Adrenal gland (tissue), 12 donors: ENCODE results near the gene JADE3. TPM values are rescaled to one million over a fixed set of nuclear protein-coding genes. Genes with fewer than 3 reads are reported as not detected.
A peak's percentile ranks its signal among the peaks of the same experiment; 100 is the strongest.

Experiments
- DNase-seq, 7 donors: peaks; one replicate each; pipeline ENCODE4 v3.0.0-alpha.2; 2019 to 2020
- H3K27ac ChIP-seq, 5 donors: fragments of 200-600 bp; sonication (generic) in 4 of 5; 1 replicate in 3 of 5; 2 replicates in 2 of 5; pipeline versions ENCODE4 v1.5.1 to v1.8.0; 2016 to 2020; ENCODE audit warnings: mild to moderate bottlenecking in 1 of 5
- H3K27me3 ChIP-seq: fragments of 200-600 bp; 2 replicates; pipeline ENCODE4 v1.8.0; 2021
- H3K36me3 ChIP-seq, 2 donors: fragments of 200-600 bp; replicated peaks in 1 of 2; 1 replicate in 1 of 2; 2 replicates in 1 of 2; pipeline versions ENCODE4 v1.5.1 to v1.8.0; 2018 to 2022
- H3K4me1 ChIP-seq, 2 donors: fragments of 200-600 bp; replicated peaks in 1 of 2; 1 replicate in 1 of 2; 2 replicates in 1 of 2; pipeline versions ENCODE4 v1.5.1 to v1.8.0; 2018 to 2021
- H3K4me3 ChIP-seq, 4 donors: fragments of 200-600 bp; sonication (generic) in 3 of 4; one replicate each; pipeline ENCODE4 v1.5.1; 2016 to 2018
- H3K9me3 ChIP-seq, 3 donors: fragments of 200-600 bp; sonication (generic) in 1 of 3; replicated peaks in 1 of 3; 1 replicate in 2 of 3; 2 replicates in 1 of 3; pipeline versions ENCODE4 v1.5.1 to v1.8.0; 2016 to 2021
- CTCF ChIP-seq, 6 experiments: fragments of 450-650 bp in 4 of 6; fragments of 200-600 bp in 2 of 6; sonication (generic) in 1 of 6; IDR thresholded peaks; 1 replicate in 5 of 6; 2 replicates in 1 of 6; pipeline versions ENCODE4 v1.5.1 to v1.8.0; 2016 to 2021; ENCODE audit warnings: antibody characterized with exemption in 6 of 6, mild to moderate bottlenecking in 2 of 6, moderate library complexity in 1 of 6
- POLR2A ChIP-seq, 2 donors: fragments of 450-650 bp; IDR thresholded peaks; one replicate each; pipeline ENCODE4 v1.6.1; 2017; ENCODE audit warnings: antibody characterized with exemption in 2 of 2, mild to moderate bottlenecking in 2 of 2, moderate library complexity in 1 of 2
- WGBS, 4 donors: extraction: QIAGEN DNeasy Blood & Tissue Kit in 2 of 4; methylation state at CpG; one replicate each; pipeline versions ENCODE4 v1.1.5 to v1.1.7; 2013 to 2017; 5-methylcytosine and 5-hydroxymethylcytosine counted together
- intact Hi-C, 2 donors: fragments of 100-400 bp; cut with DNase I; formaldehyde crosslinking; loops; one replicate each; pipeline versions ENCODE4 v1.14.1 to v1.15.0; 2022 to 2023
- polyA plus RNA-seq, 3 donors: library from polyadenylated mRNA; stranded (reverse); fragments of 200-250 nt in 2 of 3; fragments of 350-450 nt in 1 of 3; fragmentation: Illumina TruSeq in 1 of 3; extraction: RNeasy Lipid Tissue Mini Kit (QIAGEN cat#74804) in 1 of 3; gene quantifications; one replicate each; pipeline ENCODE4 v1.2.3, GENCODE V29; 2013 to 2014
- total RNA-seq, 9 donors: library from RNA; depleted of rRNA in 4 of 9; stranded (reverse); fragments of >200 nt in 4 of 9; fragments of 120-200 nt in 1 of 9; fragmentation: NEBNext Ultra II Directional in 1 of 9; extraction: Animal tissue kit (Norgen Biotek cat#: 25700) in 1 of 9; gene quantifications; one replicate each; pipeline versions ENCODE4 v1.1.0 to v1.2.4, GENCODE V29; 2013 to 2023
- donor health status: healthy with polysubstance abuse.
- donor health status: Bipolar disorder and iron deficiency.
- donor health status: DM: yes; HTN: yes; CAD: no.
- donor health status: DM: no; HTN: no; CAD: no.
- donor health status: DM: no; HTN: no; CAD: no.
- donor health status: DM: yes; HTN: yes; CAD: no.

Gene JADE3
- total and polyA plus RNA-seq, 12 donors, result 2.8 to 39.5 (median 19.0) TPM

GRCh38 chrX:46978341-46979291, 66.4 kb downstream of the JADE3 start:
- Histone ChIP-seq H3K27me3 (no peaks in the 10 kb centered on the region), H3K9me3 (no peaks in the 10 kb centered on the region), H3K4me1 (peaks cover 4 to 8% of the 10 kb centered on the region in 2 donors), H3K27ac (peak overlapping the region in 4 of 5 donors; percentile 4 to 54 (median 26)), H3K4me3 (no peak overlapping the region), H3K36me3 (no peaks in the 10 kb centered on the region)
- intact Hi-C loops, result no loop called here
- peak; percentile 62 to 88 (median 72) for DNase-seq
- peak; percentile 58 to 65 (median 61) for TF ChIP-seq CTCF (IDR thresholded peaks at IDR 0.05)
- no peak for TF ChIP-seq POLR2A (IDR thresholded peaks at IDR 0.05)
- WGBS, 4 donors, result 65 to 77% (median 71%) methylated on average over 8 of the region's 8 CpGs

GRCh38 chrX:46984705-46985104, 72.5 kb downstream of the JADE3 start:
- no peaks in the 10 kb centered on the region for H3K9me3 ChIP-seq
- no peak overlapping the region for H3K27ac ChIP-seq
- WGBS, 4 donors, result 54 to 79% (median 61%) methylated on average over 3 of the region's 3 CpGs
- H3K4me3 ChIP-seq, result no peak overlapping the region
- TF ChIP-seq CTCF (IDR thresholded peaks at IDR 0.05), result no peak
- TF ChIP-seq POLR2A (IDR thresholded peaks at IDR 0.05), result no peak
- H3K27me3 ChIP-seq, result no peaks in the 10 kb centered on the region
- DNase-seq, result no peak
- intact Hi-C loops, result loop anchor here in 1 of 2 donors (10.0 kb wide), 1 partner anchor 70 kb away; the partner anchor contains the start of gene JADE3
- no peaks in the 10 kb centered on the region for H3K36me3 ChIP-seq
- H3K4me1 ChIP-seq, result no peaks in the 10 kb centered on the region

- TF ChIP-seq POLR2A (IDR thresholded peaks at IDR 0.05) (no peak), CTCF (IDR thresholded peaks at IDR 0.05) (no peak)
- intact Hi-C loops, result loop anchor here in 1 of 2 donors (10.0 kb wide), 1 partner anchor 75 kb away; the partner anchor contains the start of gene JADE3
- H3K36me3 ChIP-seq, result no peaks in the 10 kb centered on the region
- no peak overlapping the region for H3K27ac ChIP-seq
- no peaks in the 10 kb centered on the region for H3K9me3 ChIP-seq
- H3K4me3 ChIP-seq, result no peak overlapping the region
- H3K27me3 ChIP-seq, result peaks cover 3% of the 10 kb centered on the region
- no peak for DNase-seq
- H3K4me1 ChIP-seq, result peaks cover 0 to 9% of the 10 kb centered on the region in 2 donors
These were observed 77.3 kb downstream of the JADE3 start for GRCh38 chrX:46989548-46989947.

- no peaks in the 10 kb centered on the region for H3K36me3 ChIP-seq
- no peak overlapping the region for H3K27ac ChIP-seq
- peaks cover 3% of the 10 kb centered on the region for H3K27me3 ChIP-seq
- no peaks in the 10 kb centered on the region for H3K9me3 ChIP-seq
- TF ChIP-seq CTCF (IDR thresholded peaks at IDR 0.05) (no peak), POLR2A (IDR thresholded peaks at IDR 0.05) (no peak)
- whole genome bisulfite sequencing, 4 donors, result 29 to 46% (median 29%) methylated on average over 2 of the region's 2 CpGs; no CpG with 5 or more reads in 1 of the 4 donors
- no peak for DNase-seq
- H3K4me3 ChIP-seq, result no peak overlapping the region
- intact Hi-C loops, result no loop called here
- peaks cover 0 to 9% of the 10 kb centered on the region in 2 donors for H3K4me1 ChIP-seq
These were observed 79.4 kb downstream of the JADE3 start for GRCh38 chrX:46991664-46992063.
